NCI-H1048 (cell line): Measurements from ENCODE around the gene DNAJC28.
"Not testable (repeated sequence)": the region's sequence is repeated elsewhere in the genome, so short reads cannot be mapped to it uniquely, and the experiment has no call there.

ENCODE experiments used
- DNase-seq: peaks from one replicate; lab custom pipeline; 2025; lab: John Stamatoyannopoulos, UW

Gene DNAJC28

GRCh38 chr21:33491373-33492102 lies at the start of gene DNAJC28:
Gene DNAJC28 (minus strand): TSS chr21:33491716. CDS start chr21:33489393, 2,323 bp downstream.
- DNase-seq: peak; percentile 79

- DNase-seq: no peak
Measured at GRCh38 chr21:33541105-33541711, 49.7 kb upstream of the DNAJC28 start.

GRCh38 chr21:33540711-33541104 lies 49.2 kb upstream of the DNAJC28 start:
- DNase-seq: no peak

GRCh38 chr21:33539616-33540015 lies 48.1 kb upstream of the DNAJC28 start:
- no peak for DNase-seq

GRCh38 chr21:33537212-33537611 lies 45.7 kb upstream of the DNAJC28 start:
- no peak for DNase-seq

GRCh38 chr21:33531007-33531406 lies 39.5 kb upstream of the DNAJC28 start:
- no peak for DNase-seq

GRCh38 chr21:33522953-33523349 lies 31.4 kb upstream of the DNAJC28 start:
- DNase-seq: no peak

GRCh38 chr21:33522297-33522952 lies 30.9 kb upstream of the DNAJC28 start:
- DNase-seq: no peak

- DNase-seq: no peak
Measured at GRCh38 chr21:33518899-33519298, 27.4 kb upstream of the DNAJC28 start.

GRCh38 chr21:33514229-33514628 lies 22.7 kb upstream of the DNAJC28 start:
- DNase-seq: no peak

- no peak for DNase-seq
Measured at GRCh38 chr21:33512481-33512880, 21.0 kb upstream of the DNAJC28 start.

GRCh38 chr21:33511639-33512038 lies 20.1 kb upstream of the DNAJC28 start:
- no peak for DNase-seq

- DNase-seq: no peak
Measured at GRCh38 chr21:33510826-33511225, 19.3 kb upstream of the DNAJC28 start.

GRCh38 chr21:33507003-33507402 lies 15.5 kb upstream of the DNAJC28 start:
- DNase-seq: not testable (repeated sequence)

GRCh38 chr21:33505833-33506232 lies 14.3 kb upstream of the DNAJC28 start:
- no peak for DNase-seq

- DNase-seq: no peak
Measured at GRCh38 chr21:33496345-33496744, 4.8 kb upstream of the DNAJC28 start.

- DNase-seq: no peak
Measured at GRCh38 chr21:33495743-33496142, 4.2 kb upstream of the DNAJC28 start.

- no peak for DNase-seq
Measured at GRCh38 chr21:33493756-33494155, 2.2 kb upstream of the DNAJC28 start.

- DNase-seq: no peak
Measured at GRCh38 chr21:33492571-33492970, 1.1 kb upstream of the DNAJC28 start.

- DNase-seq: no peak
Measured at GRCh38 chr21:33490991-33491372, 534 bp downstream of the DNAJC28 start.

GRCh38 chr21:33488936-33489335 lies 2.6 kb downstream of the DNAJC28 start:
- no peak for DNase-seq

- no peak for DNase-seq
Measured at GRCh38 chr21:33487996-33488395, 3.5 kb downstream of the DNAJC28 start.

GRCh38 chr21:33481314-33481943 lies 10.1 kb downstream of the DNAJC28 start:
- no peak for DNase-seq
